ENCODE results near the gene RSPH4A.

DNA sequence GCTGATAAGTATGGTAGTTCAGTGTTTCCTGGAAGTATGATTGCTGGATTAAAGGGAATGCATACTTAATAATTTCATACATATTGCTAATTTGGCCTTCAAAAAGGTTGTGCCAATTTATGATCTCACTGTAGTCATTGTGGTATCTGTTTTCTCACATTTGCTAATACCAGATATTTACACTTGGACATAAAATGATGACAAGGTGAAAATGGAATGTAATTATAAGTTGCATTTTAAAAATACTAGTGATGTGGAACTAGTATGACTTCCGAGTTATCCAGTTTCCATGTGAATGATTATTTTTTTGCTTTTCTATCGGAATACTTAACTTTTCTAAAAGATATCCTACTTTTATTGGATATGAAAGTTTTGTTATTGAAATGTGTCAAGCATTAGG lies 29.5 kb upstream of the RSPH4A start:
- TF ChIP-seq, protein P1, sequence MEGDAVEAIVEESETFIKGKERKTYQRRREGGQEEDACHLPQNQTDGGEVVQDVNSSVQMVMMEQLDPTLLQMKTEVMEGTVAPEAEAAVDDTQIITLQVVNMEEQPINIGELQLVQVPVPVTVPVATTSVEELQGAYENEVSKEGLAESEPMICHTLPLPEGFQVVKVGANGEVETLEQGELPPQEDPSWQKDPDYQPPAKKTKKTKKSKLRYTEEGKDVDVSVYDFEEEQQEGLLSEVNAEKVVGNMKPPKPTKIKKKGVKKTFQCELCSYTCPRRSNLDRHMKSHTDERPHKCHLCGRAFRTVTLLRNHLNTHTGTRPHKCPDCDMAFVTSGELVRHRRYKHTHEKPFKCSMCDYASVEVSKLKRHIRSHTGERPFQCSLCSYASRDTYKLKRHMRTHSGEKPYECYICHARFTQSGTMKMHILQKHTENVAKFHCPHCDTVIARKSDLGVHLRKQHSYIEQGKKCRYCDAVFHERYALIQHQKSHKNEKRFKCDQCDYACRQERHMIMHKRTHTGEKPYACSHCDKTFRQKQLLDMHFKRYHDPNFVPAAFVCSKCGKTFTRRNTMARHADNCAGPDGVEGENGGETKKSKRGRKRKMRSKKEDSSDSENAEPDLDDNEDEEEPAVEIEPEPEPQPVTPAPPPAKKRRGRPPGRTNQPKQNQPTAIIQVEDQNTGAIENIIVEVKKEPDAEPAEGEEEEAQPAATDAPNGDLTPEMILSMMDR (IDR thresholded peaks at IDR 0.05; ENCODE audit: low read depth, low read length): no peak
- no peak for TF ChIP-seq EZH2phosphoT487 (IDR thresholded peaks at IDR 0.05; ENCODE audit: low read depth)
